GM12872 (cell line): ENCODE measurements around the gene NELL2.

Experiments used
- CTCF ChIP-seq: IDR thresholded peaks from 3 replicates; pipeline ENCODE4 v1.5.1; 2011; ENCODE audit warnings: low read depth, mild to moderate bottlenecking, low read length, moderate library complexity; ENCODE audit not compliant: insufficient read depth

Gene NELL2

GRCh38 chr12:44462729-44463128 lies 413.4 kb downstream of the NELL2 start:
- TF ChIP-seq CTCF: no peak

- no peak for TF ChIP-seq CTCF
These were observed 415.9 kb downstream of the NELL2 start for GRCh38 chr12:44460261-44460660.

GRCh38 chr12:44459569-44459968 lies 416.5 kb downstream of the NELL2 start:
- no peak for TF ChIP-seq CTCF
